A549 treated with AZD9567 at 1 μM for 4 hours (cell line): ENCODE results near the gene TMEM170A. TPM values are rescaled to one million over a fixed set of nuclear protein-coding genes. Genes with fewer than 3 reads are reported as not detected.

Experiments
- total RNA-seq: library from RNA; stranded (reverse); fragments of 200-300 nt; extraction: Qiagen RNA extraction; gene quantifications from 5 replicates; pipeline ENCODE4 v1.2.3, GENCODE V29; 2022; ENCODE audit not compliant: insufficient read depth

The TMEM170A gene, protein sequence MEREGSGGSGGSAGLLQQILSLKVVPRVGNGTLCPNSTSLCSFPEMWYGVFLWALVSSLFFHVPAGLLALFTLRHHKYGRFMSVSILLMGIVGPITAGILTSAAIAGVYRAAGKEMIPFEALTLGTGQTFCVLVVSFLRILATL
- 15.2 to 18.3 TPM (median 16.9 TPM) in 5 replicates for total RNA-seq

DNA sequence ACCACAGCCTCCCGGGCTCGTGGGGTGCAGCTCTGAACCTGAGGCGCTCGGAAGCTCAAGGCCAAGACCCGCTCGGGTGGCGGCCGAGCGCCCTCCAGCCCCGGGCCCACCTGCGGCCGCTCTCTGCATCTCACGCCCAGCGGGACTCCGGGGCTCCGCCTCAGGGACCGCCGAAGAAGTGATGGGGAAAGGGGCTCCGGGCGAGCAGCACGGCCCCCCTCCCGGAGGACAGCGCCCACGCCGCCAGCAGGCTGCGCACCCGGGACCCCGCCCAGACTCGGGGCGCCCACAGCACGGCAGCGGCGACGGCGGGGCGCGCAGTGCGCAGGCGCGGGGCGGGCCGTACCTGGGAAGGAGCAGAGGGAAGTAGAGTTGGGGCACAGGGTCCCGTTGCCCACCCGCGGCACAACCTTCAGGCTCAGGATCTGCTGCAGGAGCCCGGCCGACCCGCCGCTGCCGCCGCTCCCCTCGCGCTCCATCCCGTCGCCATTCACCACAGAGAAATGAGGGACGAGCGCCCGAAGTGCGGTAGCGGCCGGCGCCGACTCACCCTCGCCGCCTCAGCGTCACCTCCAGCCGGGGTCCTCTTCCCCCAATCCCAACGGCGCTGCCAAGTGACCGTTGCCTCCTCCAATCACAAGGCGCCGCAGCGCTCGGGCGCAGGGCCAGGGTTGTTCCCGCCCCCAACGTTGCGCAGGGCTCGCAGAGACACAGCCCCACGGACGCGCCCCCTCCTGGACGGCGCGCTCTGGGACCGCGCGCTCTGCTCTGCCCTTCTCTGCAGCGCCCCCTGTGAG lies at the start of gene TMEM170A:
TMEM170A (minus strand) TSS at position 568 of the 797 bp plus-strand sequence; CDS start at position 479, 89 bp downstream.

DNA sequence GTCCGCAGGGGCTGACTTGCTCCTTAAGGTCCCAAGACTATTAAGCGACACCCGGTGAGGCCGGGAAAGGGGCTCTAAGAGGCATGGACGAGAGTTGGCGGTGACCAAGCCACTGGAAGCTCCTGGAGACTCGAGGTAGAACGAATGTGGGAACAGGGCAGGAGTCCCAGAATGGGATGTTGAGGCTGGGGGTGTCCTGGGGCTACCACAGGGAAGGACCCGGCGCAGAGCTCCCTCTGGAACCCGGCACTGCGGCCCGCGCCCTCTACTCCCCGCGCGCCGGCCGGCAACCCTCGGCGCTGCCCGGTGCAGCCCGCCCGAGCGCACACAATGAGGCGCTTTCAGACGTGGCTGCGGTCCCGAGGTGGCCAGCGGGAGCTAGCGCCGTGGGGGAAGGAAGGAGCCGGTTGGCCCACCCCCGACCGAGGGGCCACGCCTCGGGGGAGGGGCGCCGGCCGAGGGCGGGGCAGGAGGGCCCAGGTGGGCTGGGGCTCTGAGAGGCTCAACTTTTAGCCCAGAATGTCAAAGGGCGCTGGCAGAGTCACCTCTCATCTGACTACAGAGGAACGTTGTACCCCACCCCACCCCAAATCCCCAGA lies 30.7 kb upstream of the TMEM170A start, which contains the start of gene CHST6:
CHST6 (minus strand) TSS at position 366 of the 599 bp plus-strand sequence. CDS start 15,613 bp downstream, outside the sequence.

DNA sequence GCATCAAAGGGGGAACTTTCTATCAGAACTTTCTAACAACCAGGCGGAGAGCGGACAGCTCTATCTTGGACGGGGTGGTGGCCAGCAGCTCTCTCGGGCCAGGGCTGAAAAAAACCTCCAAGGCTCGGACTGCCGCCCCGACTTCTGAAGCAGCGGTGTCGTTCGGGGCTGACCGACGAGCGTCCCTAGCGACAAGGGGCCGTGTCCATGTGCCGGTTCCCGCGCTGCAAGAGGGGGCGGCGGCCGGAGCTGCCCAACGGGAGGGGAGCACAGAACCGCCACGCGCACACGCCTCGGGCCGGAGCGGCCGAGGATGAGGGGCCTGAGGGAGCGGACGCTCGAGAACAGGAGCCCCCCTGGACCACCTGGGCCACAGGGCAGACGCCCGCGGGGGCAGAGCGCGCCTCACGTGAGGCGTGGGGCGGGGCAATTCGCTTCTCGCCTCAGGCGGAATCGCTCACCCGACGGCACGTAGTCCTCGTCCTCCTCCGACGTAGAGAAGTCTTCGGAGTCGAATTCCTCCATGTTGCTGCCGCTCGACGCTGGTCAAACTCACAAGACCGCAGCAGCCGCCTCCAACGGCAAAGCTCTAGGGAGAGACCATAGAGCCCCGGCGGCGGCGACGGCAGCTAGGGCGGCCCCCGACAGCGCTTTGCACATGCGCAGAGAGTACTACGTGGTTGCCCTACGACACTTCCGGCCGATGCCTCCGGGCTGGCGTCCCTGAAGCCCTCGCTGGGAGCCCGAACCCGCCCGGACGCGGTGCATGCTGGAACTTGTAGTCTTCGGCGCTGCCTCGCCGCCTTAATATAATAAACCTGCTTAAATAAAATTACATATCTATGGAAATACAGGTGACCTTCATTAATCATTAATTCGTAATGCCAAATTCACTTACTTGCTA lies 31.4 kb downstream of the TMEM170A start, which contains the start of gene CFDP1:
CFDP1 (minus strand) TSS at position 676 of the 904 bp plus-strand sequence; CDS start at position 525, 151 bp downstream.

Other genes with a start within 250 kb of the TMEM170A start
- gene CTRB1, start 245.7 kb downstream of the TMEM170A start, total RNA-seq, result not detected in 5 replicates
- 83.2 to 112 TPM (median 109 TPM) in 5 replicates for gene BCAR1, start 213.1 kb downstream of the TMEM170A start, total RNA-seq
- 53.9 to 76.5 TPM (median 61.0 TPM) in 5 replicates for gene CFDP1, start 31.2 kb downstream of the TMEM170A start, total RNA-seq
- 0.12 to 0.20 TPM (median 0.14 TPM) in 4 of 5 replicates, not detected in the other for gene CHST6, start 30.8 kb upstream of the TMEM170A start, total RNA-seq
- gene CHST5, start 71.4 kb upstream of the TMEM170A start, total RNA-seq, result 0.03 to 0.18 TPM (median 0.03 TPM) in 3 of 5 replicates, not detected in the others
- 9.4 to 12.9 TPM (median 10.5 TPM) in 5 replicates for gene TMEM231, start 91.6 kb upstream of the TMEM170A start, total RNA-seq
- 76.4 to 95.7 TPM (median 90.8 TPM) in 5 replicates for gene GABARAPL2, start 101.7 kb upstream of the TMEM170A start, total RNA-seq
- 28.4 to 40.0 TPM (median 39.5 TPM) in 5 replicates for gene ADAT1, start 158.6 kb upstream of the TMEM170A start, total RNA-seq
- gene KARS1, start 183.0 kb upstream of the TMEM170A start, total RNA-seq, result 155 to 203 TPM (median 165 TPM) in 5 replicates
- 45.4 to 51.7 TPM (median 47.7 TPM) in 5 replicates for gene TERF2IP, start 183.1 kb upstream of the TMEM170A start, total RNA-seq
- gene CPHXL2, start 212.3 kb upstream of the TMEM170A start, total RNA-seq, result not detected in 5 replicates
- 0.07 TPM in 1 of 5 replicates, not detected in the others for gene DUXB, start 236.8 kb upstream of the TMEM170A start, total RNA-seq